Liver (tissue), 2 donors: Measurements from ENCODE around the gene LTBP4.

Experiments
- MAX ChIP-seq: IDR thresholded peaks from 2 replicates; pipeline ENCODE4 v1.6.1; 2016; ENCODE audit warnings: antibody characterized with exemption
- REST ChIP-seq: IDR thresholded peaks from 2 replicates; pipeline ENCODE4 v1.6.1; 2016; ENCODE audit warnings: antibody characterized with exemption, mild to moderate bottlenecking
- TF ChIP-seq, protein P1 (sequence below): fragments of 150-350 bp; IDR thresholded peaks from 2 replicates; pipeline ENCODE4 v1.5.1; 2017; ENCODE audit warnings: improper control_type of control experiment, low read depth, low read length; ENCODE audit not compliant: missing input control
- donor health status: healthy.

DNA sequence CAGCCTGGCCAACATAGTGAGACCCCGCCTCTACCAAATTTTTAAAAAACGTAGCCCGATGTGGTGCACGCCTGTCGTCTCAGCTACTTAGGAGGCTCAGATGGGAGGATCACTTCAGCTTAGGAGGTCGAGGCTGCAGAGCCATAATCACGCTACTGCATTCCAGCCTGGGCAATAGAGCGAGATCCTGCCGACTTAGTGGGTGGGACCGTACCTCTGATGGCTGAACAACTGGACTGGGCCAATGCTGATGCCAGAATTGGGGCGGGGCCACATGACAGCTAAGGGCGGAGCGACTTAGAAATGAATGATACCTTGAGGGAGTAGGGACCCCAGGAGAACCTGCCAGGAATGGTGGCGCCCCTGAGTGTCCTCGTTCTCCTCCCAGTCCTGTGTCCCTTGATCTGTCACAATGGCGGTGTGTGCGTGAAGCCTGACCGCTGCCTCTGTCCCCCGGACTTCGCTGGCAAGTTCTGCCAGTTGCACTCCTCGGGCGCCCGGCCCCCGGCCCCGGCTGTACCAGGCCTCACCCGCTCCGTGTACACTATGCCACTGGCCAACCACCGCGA is 3.6 kb downstream of the LTBP4 start:
- TF ChIP-seq MAX, result no peak
- no peak for TF ChIP-seq REST
- TF ChIP-seq, protein P1, sequence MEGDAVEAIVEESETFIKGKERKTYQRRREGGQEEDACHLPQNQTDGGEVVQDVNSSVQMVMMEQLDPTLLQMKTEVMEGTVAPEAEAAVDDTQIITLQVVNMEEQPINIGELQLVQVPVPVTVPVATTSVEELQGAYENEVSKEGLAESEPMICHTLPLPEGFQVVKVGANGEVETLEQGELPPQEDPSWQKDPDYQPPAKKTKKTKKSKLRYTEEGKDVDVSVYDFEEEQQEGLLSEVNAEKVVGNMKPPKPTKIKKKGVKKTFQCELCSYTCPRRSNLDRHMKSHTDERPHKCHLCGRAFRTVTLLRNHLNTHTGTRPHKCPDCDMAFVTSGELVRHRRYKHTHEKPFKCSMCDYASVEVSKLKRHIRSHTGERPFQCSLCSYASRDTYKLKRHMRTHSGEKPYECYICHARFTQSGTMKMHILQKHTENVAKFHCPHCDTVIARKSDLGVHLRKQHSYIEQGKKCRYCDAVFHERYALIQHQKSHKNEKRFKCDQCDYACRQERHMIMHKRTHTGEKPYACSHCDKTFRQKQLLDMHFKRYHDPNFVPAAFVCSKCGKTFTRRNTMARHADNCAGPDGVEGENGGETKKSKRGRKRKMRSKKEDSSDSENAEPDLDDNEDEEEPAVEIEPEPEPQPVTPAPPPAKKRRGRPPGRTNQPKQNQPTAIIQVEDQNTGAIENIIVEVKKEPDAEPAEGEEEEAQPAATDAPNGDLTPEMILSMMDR, result no peak
